ENCODE measurements around the gene VRK3. TPM values are rescaled to one million over a fixed set of nuclear protein-coding genes. Genes with fewer than 3 reads are reported as not detected.

VRK3 gene
- total and polyA plus RNA-seq, 2 donors (not counting 1 experiment from before 2014, with no cell fraction given) = 26.9 to 40.6 TPM

GRCh38 chr19:49937750-49938381 lies 87.3 kb downstream of the VRK3 start:
- no peak overlapping the region for H3K27ac ChIP-seq (ENCODE audit: insufficient read depth, low read length)
- H3K4me3 ChIP-seq (replicated peaks in 1 of 4; ENCODE audit: control extremely low read depth in 1 of 4, insufficient read depth in 1 of 4, low read depth in 3 of 4, low read length in 4 of 4) = peak overlapping the region in 3 of 4 experiments; percentile 18 to 34 (median 28)
- TF ChIP-seq CTCF (conservative IDR thresholded peaks at IDR 0.05 in 1 of 2, IDR thresholded peaks at IDR 0.05 in 1 of 2; ENCODE audit: low read depth in 1 of 2, low read length in 2 of 2) (peak; percentile 97 to 99), EZH2 (IDR thresholded peaks at IDR 0.05; ENCODE audit: low read length, missing control alignments) (no peak)
- no peaks in the 10 kb centered on the region for H3K9me3 ChIP-seq (ENCODE audit: control insufficient read depth, insufficient read depth, low read depth, low read length)
- no peak overlapping the region for H2AFZ ChIP-seq (ENCODE audit: low read length)
- no peak overlapping the region for H3K9ac ChIP-seq (ENCODE audit: insufficient read depth, low read length)
- no peaks in the 10 kb centered on the region for H3K4me1 ChIP-seq (ENCODE audit: control insufficient read depth, extremely low read depth, insufficient read depth, low read length)
- no peaks in the 10 kb centered on the region for H3K27me3 ChIP-seq (ENCODE audit: control insufficient read depth, insufficient read depth, low read length)
- peak overlapping the region; percentile 75 for H3K4me2 ChIP-seq (ENCODE audit: extremely low read depth, insufficient read depth, low read length)
- H4K20me1 ChIP-seq (ENCODE audit: control insufficient read depth, extremely low read depth, insufficient read depth, low read length) = no peaks in the 10 kb centered on the region
- peak; percentile 50 to 67 for DNase-seq (ENCODE audit: low read depth in 2 of 2)
- H3K79me2 ChIP-seq (ENCODE audit: control insufficient read depth, insufficient read depth, low read length) = no peaks in the 10 kb centered on the region
- no peaks in the 10 kb centered on the region for H3K36me3 ChIP-seq (ENCODE audit: control insufficient read depth, insufficient read depth, low read length)

- H3K4me2 ChIP-seq (ENCODE audit: extremely low read depth, insufficient read depth, low read length) = no peak overlapping the region
- no peak for DNase-seq (ENCODE audit: low read depth in 2 of 2)
- H3K27me3 ChIP-seq (ENCODE audit: control insufficient read depth, insufficient read depth, low read length) = no peaks in the 10 kb centered on the region
- H3K4me3 ChIP-seq (replicated peaks in 1 of 4; ENCODE audit: control extremely low read depth in 1 of 4, insufficient read depth in 1 of 4, low read depth in 3 of 4, low read length in 4 of 4) = no peak overlapping the region
- TF ChIP-seq CTCF (conservative IDR thresholded peaks at IDR 0.05 in 1 of 2, IDR thresholded peaks at IDR 0.05 in 1 of 2; ENCODE audit: low read depth in 1 of 2, low read length in 2 of 2) (no peak), EZH2 (IDR thresholded peaks at IDR 0.05; ENCODE audit: low read length, missing control alignments) (no peak)
- no peaks in the 10 kb centered on the region for H3K36me3 ChIP-seq (ENCODE audit: control insufficient read depth, insufficient read depth, low read length)
- H3K79me2 ChIP-seq (ENCODE audit: control insufficient read depth, insufficient read depth, low read length) = no peaks in the 10 kb centered on the region
- H3K4me1 ChIP-seq (ENCODE audit: control insufficient read depth, extremely low read depth, insufficient read depth, low read length) = no peaks in the 10 kb centered on the region
- H3K9me3 ChIP-seq (ENCODE audit: control insufficient read depth, insufficient read depth, low read depth, low read length) = no peaks in the 10 kb centered on the region
- no peak overlapping the region for H3K9ac ChIP-seq (ENCODE audit: insufficient read depth, low read length)
- no peak overlapping the region for H3K27ac ChIP-seq (ENCODE audit: insufficient read depth, low read length)
- H4K20me1 ChIP-seq (ENCODE audit: control insufficient read depth, extremely low read depth, insufficient read depth, low read length) = no peaks in the 10 kb centered on the region
- no peak overlapping the region for H2AFZ ChIP-seq (ENCODE audit: low read length)
Measured at GRCh38 chr19:49936549-49936948, 88.6 kb downstream of the VRK3 start.

GRCh38 chr19:49933643-49934042 lies 91.5 kb downstream of the VRK3 start:
- Histone ChIP-seq H2AFZ (ENCODE audit: low read length) (no peak overlapping the region), H3K79me2 (ENCODE audit: control insufficient read depth, insufficient read depth, low read length) (peaks cover 5% of the 10 kb centered on the region), H3K9ac (ENCODE audit: insufficient read depth, low read length) (no peak overlapping the region), H3K27ac (ENCODE audit: insufficient read depth, low read length) (no peak overlapping the region), H3K9me3 (ENCODE audit: control insufficient read depth, insufficient read depth, low read depth, low read length) (no peaks in the 10 kb centered on the region), H3K27me3 (ENCODE audit: control insufficient read depth, insufficient read depth, low read length) (no peaks in the 10 kb centered on the region), H3K4me1 (ENCODE audit: control insufficient read depth, extremely low read depth, insufficient read depth, low read length) (peaks cover 2% of the 10 kb centered on the region), H4K20me1 (ENCODE audit: control insufficient read depth, extremely low read depth, insufficient read depth, low read length) (no peaks in the 10 kb centered on the region), H3K36me3 (ENCODE audit: control insufficient read depth, insufficient read depth, low read length) (no peaks in the 10 kb centered on the region), H3K4me2 (ENCODE audit: extremely low read depth, insufficient read depth, low read length) (no peak overlapping the region), H3K4me3 (replicated peaks in 1 of 4; ENCODE audit: control extremely low read depth in 1 of 4, insufficient read depth in 1 of 4, low read depth in 3 of 4, low read length in 4 of 4) (no peak overlapping the region)
- DNase-seq (ENCODE audit: low read depth in 2 of 2) = no peak
- TF ChIP-seq CTCF (conservative IDR thresholded peaks at IDR 0.05 in 1 of 2, IDR thresholded peaks at IDR 0.05 in 1 of 2; ENCODE audit: low read depth in 1 of 2, low read length in 2 of 2) = no peak
- TF ChIP-seq EZH2 (IDR thresholded peaks at IDR 0.05; ENCODE audit: low read length, missing control alignments) = no peak
